HCEC 1CT (cell line): ENCODE data around the gene OR4C46.
"Not testable (repeated sequence)": the region's sequence is repeated elsewhere in the genome, so short reads cannot be mapped to it uniquely, and the experiment has no call there.

Experiments
- DNase-seq: peaks from one replicate; pipeline ENCODE4 v3.0.0-alpha.2; 2017

Gene OR4C46

DNA sequence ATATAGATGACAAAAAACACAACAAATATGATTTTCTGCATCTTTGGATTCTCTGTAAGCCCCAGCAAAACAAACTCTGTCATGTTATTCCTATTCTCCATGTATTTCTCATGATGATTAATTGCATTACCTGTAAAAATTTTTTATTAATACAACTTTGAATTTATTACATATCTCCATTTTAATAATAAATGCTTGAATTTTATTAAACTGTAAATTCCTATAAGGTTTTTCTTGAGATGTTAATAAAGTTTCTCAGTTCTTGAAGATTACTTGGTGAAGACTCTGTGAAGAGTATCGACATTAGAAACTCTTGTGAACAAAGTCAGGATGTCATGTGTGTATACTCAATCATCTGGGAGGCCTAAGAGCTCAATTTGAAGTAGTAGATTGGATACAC lies at the start of gene OR4C46:
TSS of gene OR4C46 (minus strand) at position 101 of the 400 bp plus-strand sequence. CDS start at position 101, 0 bp downstream.
- DNase-seq, result no peak

DNA sequence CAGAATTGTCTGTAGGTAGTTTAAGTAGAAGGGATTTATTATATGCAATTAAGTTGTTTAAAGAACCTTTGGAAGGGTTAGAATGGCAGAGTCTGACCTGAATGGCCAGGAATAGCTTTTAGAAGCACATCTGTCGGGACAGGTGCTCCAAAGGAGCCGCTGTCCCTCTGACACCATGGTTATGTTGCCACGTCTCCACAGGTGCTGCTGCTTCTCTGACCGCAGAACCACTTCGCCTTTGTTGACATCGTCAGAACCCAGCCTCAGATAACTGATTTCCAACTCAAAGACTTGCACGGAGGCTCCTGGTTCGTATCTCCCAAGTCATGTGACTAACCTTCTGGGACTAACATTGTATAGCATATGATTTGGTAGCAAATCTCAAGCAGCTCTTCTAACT lies 41.8 kb upstream of the OR4C46 start:
- DNase-seq, result not testable (repeated sequence)

DNA sequence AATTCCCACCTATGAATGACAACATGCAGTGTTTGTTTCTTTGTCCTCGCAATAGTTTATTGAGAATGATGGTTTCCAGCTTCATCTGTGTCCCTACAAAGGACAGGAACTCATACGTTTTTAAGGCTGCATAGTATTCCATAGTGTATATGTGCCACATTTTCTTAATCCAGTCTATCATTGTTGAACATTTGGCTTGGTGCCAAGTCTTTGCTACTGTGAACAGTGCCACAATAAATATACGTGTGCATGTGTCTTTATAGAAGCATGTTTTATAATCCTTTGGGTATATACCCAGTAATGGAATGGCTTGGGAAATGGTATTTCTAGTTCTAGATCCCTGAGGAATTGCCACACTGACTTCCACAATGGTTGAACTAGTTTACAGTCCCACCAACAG lies 42.4 kb downstream of the OR4C46 start:
- DNase-seq, result not testable (repeated sequence)

DNA sequence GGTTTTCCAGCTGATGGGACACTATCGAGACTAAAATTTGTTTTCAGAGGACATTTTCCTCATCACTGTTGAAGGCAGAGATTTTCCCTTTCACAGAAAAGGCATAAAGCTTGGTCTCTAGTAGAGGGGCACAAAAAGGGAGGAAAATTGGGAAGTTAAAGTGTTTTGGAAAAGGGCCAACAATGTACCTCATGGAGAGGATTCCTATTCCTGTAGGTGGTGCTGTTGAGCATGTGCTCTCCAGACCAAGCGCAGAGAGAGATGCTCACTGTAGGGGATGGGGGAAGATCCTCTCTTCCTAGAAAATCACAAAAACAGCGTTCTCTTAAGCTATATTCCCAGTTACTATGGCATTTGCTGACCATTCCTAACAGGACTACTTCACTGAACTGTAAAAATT lies 44.9 kb downstream of the OR4C46 start:
- DNase-seq, result no peak

DNA sequence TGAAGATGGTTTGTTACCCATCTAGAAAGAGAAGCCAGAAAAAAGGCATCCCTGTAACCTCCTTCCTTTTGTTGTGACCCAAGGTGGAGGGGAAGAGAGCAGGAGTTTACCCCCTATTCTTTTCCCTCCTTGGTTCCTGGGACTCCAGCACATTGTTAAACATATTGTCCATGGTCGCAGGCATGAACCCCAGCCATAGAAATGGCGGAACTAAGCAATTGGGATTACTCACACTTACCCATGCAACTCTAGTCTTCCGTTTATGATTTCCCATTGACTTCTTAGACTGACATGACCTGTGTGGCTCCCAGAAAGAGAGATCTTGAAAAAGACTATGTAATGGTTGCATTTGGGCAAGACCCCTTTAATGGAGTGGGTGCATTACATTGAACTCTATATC lies 45.4 kb downstream of the OR4C46 start:
- DNase-seq, result no peak
